ENCODE measurements around the gene TAGAP. TPM values are rescaled to one million over a fixed set of nuclear protein-coding genes. Genes with fewer than 3 reads are reported as not detected.

Gene TAGAP
- polyA plus RNA-seq, 1 donor (not counting 4 experiments of a cell fraction or from before 2014, with no cell fraction given), result 0.08 TPM

- no peaks in the 10 kb centered on the region for H3K36me3 ChIP-seq (ENCODE audit: control insufficient read depth in 2 of 2, extremely low read depth in 1 of 2, insufficient read depth in 2 of 2, low read length in 2 of 2)
- no peak overlapping the region for H3K4me2 ChIP-seq (ENCODE audit: control insufficient read depth, extremely low read depth, insufficient read depth, low read depth, low read length)
- no peak overlapping the region for H3K4me3 ChIP-seq (ENCODE audit: control insufficient read depth in 2 of 3, extremely low read depth in 1 of 3, insufficient read depth in 2 of 3, low read depth in 1 of 3, low read length in 3 of 3)
- DNase-seq (ENCODE audit: low read depth, low spot score) (no peak), FAIRE-seq (no peak)
- H3K9me1 ChIP-seq (ENCODE audit: control insufficient read depth, extremely low read depth, insufficient read depth, low read length), result no peaks in the 10 kb centered on the region
- no peaks in the 10 kb centered on the region for H4K20me1 ChIP-seq (ENCODE audit: control insufficient read depth, extremely low read depth, insufficient read depth, low read length)
- peaks cover 9% of the 10 kb centered on the region for H3K27me3 ChIP-seq (ENCODE audit: control insufficient read depth, extremely low read depth, insufficient read depth, low read length)
- H3K79me2 ChIP-seq (ENCODE audit: control insufficient read depth, insufficient read depth, low read length), result no peaks in the 10 kb centered on the region
- TF ChIP-seq CTCF (optimal IDR thresholded peaks at IDR 0.05 in 1 of 3, IDR thresholded peaks at IDR 0.05 in 1 of 3, conservative IDR thresholded peaks at IDR 0.05 in 1 of 3; ENCODE audit: extremely low read depth in 1 of 3, insufficient read depth in 2 of 3, low read length in 3 of 3), result no peak
- TF ChIP-seq EZH2 (IDR thresholded peaks at IDR 0.05; ENCODE audit: low read length), result no peak
- H3K9ac ChIP-seq (ENCODE audit: control insufficient read depth, extremely low read depth, insufficient read depth, low read length), result no peak overlapping the region
- no peaks in the 10 kb centered on the region for H3K9me3 ChIP-seq (ENCODE audit: control insufficient read depth, low read depth, low read length)
- no peak overlapping the region for H2AFZ ChIP-seq (ENCODE audit: control insufficient read depth, low read length)
- no peak overlapping the region for H3K27ac ChIP-seq (ENCODE audit: control insufficient read depth, insufficient read depth, low read length)
- dilution Hi-C loops (cut with MboI; ENCODE audit: extremely low pct_ligation_motif_present, low sequenced_read_pairs), result no loop called here
- no peaks in the 10 kb centered on the region for H3K4me1 ChIP-seq (ENCODE audit: control insufficient read depth, extremely low read depth, insufficient read depth, low read length)
Measured at GRCh38 chr6:159074120-159074684, 29.4 kb upstream of the TAGAP start.

- Histone ChIP-seq H3K9me3 (ENCODE audit: control insufficient read depth, low read depth, low read length) (no peaks in the 10 kb centered on the region), H3K9ac (ENCODE audit: control insufficient read depth, extremely low read depth, insufficient read depth, low read length) (no peak overlapping the region), H3K27ac (ENCODE audit: control insufficient read depth, insufficient read depth, low read length) (no peak overlapping the region), H3K4me3 (ENCODE audit: control insufficient read depth in 2 of 3, extremely low read depth in 1 of 3, insufficient read depth in 2 of 3, low read depth in 1 of 3, low read length in 3 of 3) (no peak overlapping the region), H3K4me2 (ENCODE audit: control insufficient read depth, extremely low read depth, insufficient read depth, low read depth, low read length) (no peak overlapping the region), H4K20me1 (ENCODE audit: control insufficient read depth, extremely low read depth, insufficient read depth, low read length) (no peaks in the 10 kb centered on the region), H3K4me1 (ENCODE audit: control insufficient read depth, extremely low read depth, insufficient read depth, low read length) (no peaks in the 10 kb centered on the region), H3K27me3 (ENCODE audit: control insufficient read depth, extremely low read depth, insufficient read depth, low read length) (peaks cover 18% of the 10 kb centered on the region), H3K36me3 (ENCODE audit: control insufficient read depth in 2 of 2, extremely low read depth in 1 of 2, insufficient read depth in 2 of 2, low read length in 2 of 2) (no peaks in the 10 kb centered on the region), H2AFZ (ENCODE audit: control insufficient read depth, low read length) (no peak overlapping the region), H3K9me1 (ENCODE audit: control insufficient read depth, extremely low read depth, insufficient read depth, low read length) (no peaks in the 10 kb centered on the region), H3K79me2 (ENCODE audit: control insufficient read depth, insufficient read depth, low read length) (no peaks in the 10 kb centered on the region)
- dilution Hi-C loops (cut with MboI; ENCODE audit: extremely low pct_ligation_motif_present, low sequenced_read_pairs), result no loop called here
- no peak for FAIRE-seq
- no peak for TF ChIP-seq EZH2 (IDR thresholded peaks at IDR 0.05; ENCODE audit: low read length)
- no peak for TF ChIP-seq CTCF (optimal IDR thresholded peaks at IDR 0.05 in 1 of 3, IDR thresholded peaks at IDR 0.05 in 1 of 3, conservative IDR thresholded peaks at IDR 0.05 in 1 of 3; ENCODE audit: extremely low read depth in 1 of 3, insufficient read depth in 2 of 3, low read length in 3 of 3)
- no peak for DNase-seq (ENCODE audit: low read depth, low spot score)
Measured at GRCh38 chr6:159071843-159072769, 27.3 kb upstream of the TAGAP start.

Measured in keratinocyte (primary cell).